ENCODE results near the gene SLFN14.

DNA sequence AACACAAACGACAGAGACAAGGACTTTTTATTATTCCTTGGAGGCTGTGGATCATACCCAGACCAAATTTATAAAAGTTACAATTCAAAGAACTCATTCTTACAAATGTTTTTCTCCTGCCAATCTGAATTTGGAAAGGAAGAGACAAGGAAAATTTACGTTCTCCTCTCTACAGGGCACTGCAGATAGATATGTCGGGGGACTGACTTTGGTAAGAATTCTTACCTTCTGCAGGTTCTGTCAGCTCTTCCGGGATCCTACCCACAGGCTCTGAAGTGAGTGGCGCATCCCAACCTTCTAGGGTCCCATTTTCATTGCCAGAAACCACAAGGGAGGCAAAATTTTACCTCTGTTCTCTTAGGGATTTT, 21.0 kb downstream of the SLFN14 start:
- no peak for TF ChIP-seq CTCF (IDR thresholded peaks at IDR 0.05)
- TF ChIP-seq POLR2A (IDR thresholded peaks at IDR 0.05) = no peak
- no peak for TF ChIP-seq EP300 (IDR thresholded peaks at IDR 0.05)
- TF ChIP-seq POLR2AphosphoS5 (IDR thresholded peaks at IDR 0.05) = no peak
